ENCODE data around the gene DHX35.

DHX35 gene

DNA sequence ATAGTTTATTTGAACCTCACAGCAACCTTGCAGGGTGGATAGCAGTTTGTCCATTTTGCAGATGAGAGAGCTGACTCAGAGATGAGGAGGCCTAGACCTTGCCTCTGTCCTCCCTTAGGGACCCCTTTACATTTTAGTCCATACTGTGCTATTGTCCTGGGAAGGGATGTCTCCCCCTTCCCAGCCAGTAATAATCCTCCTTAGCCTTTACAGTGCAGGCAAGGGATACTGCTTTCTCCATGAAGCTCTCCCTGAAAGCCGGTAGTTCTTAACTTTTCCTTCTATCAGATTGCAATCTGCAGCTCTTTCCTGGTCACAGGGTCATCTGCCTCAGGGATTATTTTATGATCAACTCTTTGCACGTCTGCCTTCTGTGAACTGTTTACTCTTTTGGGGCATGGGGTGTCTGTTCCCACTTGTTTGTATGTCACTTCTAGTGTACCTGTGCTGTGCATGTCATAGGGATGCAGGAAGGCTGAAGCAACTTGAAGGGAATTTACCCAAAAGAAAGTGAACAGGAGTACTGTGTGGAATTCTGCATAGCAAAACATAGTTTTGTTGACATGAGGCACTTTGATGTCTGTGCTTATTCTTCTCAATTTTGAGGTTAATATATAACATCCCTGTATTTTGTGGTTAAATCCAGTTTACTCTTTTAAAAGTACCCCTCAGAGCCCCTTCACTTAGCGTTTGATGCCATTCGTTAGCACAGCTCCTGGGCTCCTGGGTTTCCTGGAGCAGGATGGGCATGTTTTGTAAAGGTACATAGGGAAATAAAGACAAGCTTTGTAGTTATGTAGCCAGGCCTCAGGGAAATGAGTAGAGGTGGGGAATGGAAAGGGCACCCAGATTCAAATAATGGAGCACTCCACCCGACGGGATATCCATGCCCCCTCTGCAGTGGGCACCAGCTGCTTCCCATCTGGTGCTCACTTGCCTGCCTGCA is 38.1 kb downstream of the DHX35 start:
- Histone ChIP-seq H3K9me3 (ENCODE audit: insufficient read depth, low read length) (no peaks in the 10 kb centered on the region), H3K4me3 (ENCODE audit: insufficient read length, low read depth) (no peak overlapping the region), H3K4me1 (ENCODE audit: insufficient read depth, insufficient read length) (no peaks in the 10 kb centered on the region), H3K36me3 (ENCODE audit: insufficient read depth, insufficient read length, low read length) (peaks cover 87% of the 10 kb centered on the region), H3K27me3 (ENCODE audit: insufficient read depth, insufficient read length) (no peaks in the 10 kb centered on the region), H3K9ac (ENCODE audit: insufficient read length, low read depth) (no peak overlapping the region)
- TF ChIP-seq ZNF274 (IDR thresholded peaks at IDR 0.05; ENCODE audit: low read depth, low read length) (no peak), YY1 (IDR thresholded peaks at IDR 0.05; ENCODE audit: insufficient read depth, insufficient read length) (no peak), SUZ12 (IDR thresholded peaks at IDR 0.05; ENCODE audit: extremely low read depth, insufficient read depth, insufficient read length) (no peak)
- no peak for DNase-seq (ENCODE audit: low read depth, low spot score)

GRCh38 chr20:39004508-39004907 is 42.4 kb downstream of the DHX35 start:
- Histone ChIP-seq H3K4me1 (ENCODE audit: insufficient read depth, insufficient read length) (no peaks in the 10 kb centered on the region), H3K9ac (ENCODE audit: insufficient read length, low read depth) (no peak overlapping the region), H3K9me3 (ENCODE audit: insufficient read depth, low read length) (no peaks in the 10 kb centered on the region), H3K27me3 (ENCODE audit: insufficient read depth, insufficient read length) (no peaks in the 10 kb centered on the region), H3K36me3 (ENCODE audit: insufficient read depth, insufficient read length, low read length) (peaks cover 92% of the 10 kb centered on the region), H3K4me3 (ENCODE audit: insufficient read length, low read depth) (no peak overlapping the region)
- DNase-seq (ENCODE audit: low read depth, low spot score): no peak
- TF ChIP-seq ZNF274 (IDR thresholded peaks at IDR 0.05; ENCODE audit: low read depth, low read length) (no peak), SUZ12 (IDR thresholded peaks at IDR 0.05; ENCODE audit: extremely low read depth, insufficient read depth, insufficient read length) (no peak)

GRCh38 chr20:39009348-39009747 is 47.2 kb downstream of the DHX35 start:
- no peak for DNase-seq (ENCODE audit: low read depth, low spot score)

GRCh38 chr20:39010496-39010895 is 48.4 kb downstream of the DHX35 start:
- Histone ChIP-seq H3K4me1 (ENCODE audit: insufficient read depth, insufficient read length) (peaks cover 5% of the 10 kb centered on the region), H3K27me3 (ENCODE audit: insufficient read depth, insufficient read length) (no peaks in the 10 kb centered on the region), H3K36me3 (ENCODE audit: insufficient read depth, insufficient read length, low read length) (peaks cover 77% of the 10 kb centered on the region), H3K9ac (ENCODE audit: insufficient read length, low read depth) (no peak overlapping the region), H3K9me3 (ENCODE audit: insufficient read depth, low read length) (0 out of 2 replicates have a peak, but pooled peaks cover under 1% of the 10 kb centered on the region), H3K4me3 (ENCODE audit: insufficient read length, low read depth) (no peak overlapping the region)
- no peak for TF ChIP-seq SUZ12 (IDR thresholded peaks at IDR 0.05; ENCODE audit: extremely low read depth, insufficient read depth, insufficient read length)
- TF ChIP-seq YY1 (IDR thresholded peaks at IDR 0.05; ENCODE audit: insufficient read depth, insufficient read length): no peak
- no peak for TF ChIP-seq ZNF274 (IDR thresholded peaks at IDR 0.05; ENCODE audit: low read depth, low read length)
- DNase-seq (ENCODE audit: low read depth, low spot score): peak; percentile 3

More at GRCh38 chr20:39009348-39009747, 47.2 kb downstream of the DHX35 start:
- Histone ChIP-seq H3K27me3 (ENCODE audit: insufficient read depth, insufficient read length) (no peaks in the 10 kb centered on the region), H3K9ac (ENCODE audit: insufficient read length, low read depth) (no peak overlapping the region), H3K36me3 (ENCODE audit: insufficient read depth, insufficient read length, low read length) (peaks cover 76% of the 10 kb centered on the region), H3K9me3 (ENCODE audit: insufficient read depth, low read length) (no peaks in the 10 kb centered on the region), H3K4me3 (ENCODE audit: insufficient read length, low read depth) (no peak overlapping the region), H3K4me1 (ENCODE audit: insufficient read depth, insufficient read length) (peaks cover 5% of the 10 kb centered on the region)
- TF ChIP-seq SUZ12 (IDR thresholded peaks at IDR 0.05; ENCODE audit: extremely low read depth, insufficient read depth, insufficient read length) (no peak), ZNF274 (IDR thresholded peaks at IDR 0.05; ENCODE audit: low read depth, low read length) (no peak), YY1 (IDR thresholded peaks at IDR 0.05; ENCODE audit: insufficient read depth, insufficient read length) (no peak)

DNA sequence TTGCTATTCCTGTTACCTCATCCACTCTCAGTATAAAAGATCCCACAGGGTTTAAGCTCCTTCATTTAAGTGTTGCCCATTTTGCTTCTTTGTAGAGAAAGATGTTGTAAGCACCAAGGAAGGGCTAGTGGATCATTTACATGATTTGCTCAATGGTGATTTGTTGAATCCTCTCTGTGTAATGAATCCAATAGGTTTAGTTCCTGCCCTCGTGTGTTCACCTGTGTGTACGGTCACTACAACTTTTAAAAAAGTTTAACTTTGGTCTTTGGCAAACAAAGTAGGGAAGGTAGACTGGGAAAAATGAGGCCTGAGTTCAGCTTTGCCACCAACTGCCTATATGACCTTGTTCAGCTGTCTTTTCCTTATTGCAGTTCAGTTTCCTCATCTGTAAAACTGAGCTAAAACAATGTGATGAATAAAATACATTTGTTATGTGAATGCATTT is 51.5 kb downstream of the DHX35 start:
- no peak overlapping the region for H3K4me3 ChIP-seq (ENCODE audit: insufficient read length, low read depth)
- H3K36me3 ChIP-seq (ENCODE audit: insufficient read depth, insufficient read length, low read length): peaks cover 74% of the 10 kb centered on the region
- no peak overlapping the region for H3K9ac ChIP-seq (ENCODE audit: insufficient read length, low read depth)

GRCh38 chr20:39016041-39016440 is 53.9 kb downstream of the DHX35 start:
- peaks cover 71% of the 10 kb centered on the region for H3K36me3 ChIP-seq (ENCODE audit: insufficient read depth, insufficient read length, low read length)
- TF ChIP-seq SUZ12 (IDR thresholded peaks at IDR 0.05; ENCODE audit: extremely low read depth, insufficient read depth, insufficient read length): no peak
- no peak for TF ChIP-seq ZNF274 (IDR thresholded peaks at IDR 0.05; ENCODE audit: low read depth, low read length)
- no peak for TF ChIP-seq YY1 (IDR thresholded peaks at IDR 0.05; ENCODE audit: insufficient read depth, insufficient read length)
- peaks cover 16% of the 10 kb centered on the region; the same call in 1 of the 2 replicates for H3K9me3 ChIP-seq (ENCODE audit: insufficient read depth, low read length)
- no peak for DNase-seq (ENCODE audit: low read depth, low spot score)
- no peaks in the 10 kb centered on the region for H3K27me3 ChIP-seq (ENCODE audit: insufficient read depth, insufficient read length)
- H3K4me1 ChIP-seq (ENCODE audit: insufficient read depth, insufficient read length): no peaks in the 10 kb centered on the region
- H3K4me3 ChIP-seq (ENCODE audit: insufficient read length, low read depth): no peak overlapping the region
- H3K9ac ChIP-seq (ENCODE audit: insufficient read length, low read depth): no peak overlapping the region

More for the DNA sequence above, 51.5 kb downstream of the DHX35 start:
- DNase-seq (ENCODE audit: low read depth, low spot score): no peak
- Histone ChIP-seq H3K4me1 (ENCODE audit: insufficient read depth, insufficient read length) (peaks cover 5% of the 10 kb centered on the region), H3K27me3 (ENCODE audit: insufficient read depth, insufficient read length) (no peaks in the 10 kb centered on the region), H3K9me3 (ENCODE audit: insufficient read depth, low read length) (peaks cover 16% of the 10 kb centered on the region; the same call in 1 of the 2 replicates)
- TF ChIP-seq YY1 (IDR thresholded peaks at IDR 0.05; ENCODE audit: insufficient read depth, insufficient read length): no peak
- no peak for TF ChIP-seq SUZ12 (IDR thresholded peaks at IDR 0.05; ENCODE audit: extremely low read depth, insufficient read depth, insufficient read length)
- TF ChIP-seq ZNF274 (IDR thresholded peaks at IDR 0.05; ENCODE audit: low read depth, low read length): no peak

GRCh38 chr20:39016506-39016905 is 54.4 kb downstream of the DHX35 start:
- Histone ChIP-seq H3K4me1 (ENCODE audit: insufficient read depth, insufficient read length) (no peaks in the 10 kb centered on the region), H3K9me3 (ENCODE audit: insufficient read depth, low read length) (peaks cover 16% of the 10 kb centered on the region; the same call in 1 of the 2 replicates), H3K9ac (ENCODE audit: insufficient read length, low read depth) (no peak overlapping the region), H3K27me3 (ENCODE audit: insufficient read depth, insufficient read length) (no peaks in the 10 kb centered on the region), H3K36me3 (ENCODE audit: insufficient read depth, insufficient read length, low read length) (peaks cover 75% of the 10 kb centered on the region), H3K4me3 (ENCODE audit: insufficient read length, low read depth) (no peak overlapping the region)
- DNase-seq (ENCODE audit: low read depth, low spot score): no peak
- no peak for TF ChIP-seq SUZ12 (IDR thresholded peaks at IDR 0.05; ENCODE audit: extremely low read depth, insufficient read depth, insufficient read length)
- TF ChIP-seq YY1 (IDR thresholded peaks at IDR 0.05; ENCODE audit: insufficient read depth, insufficient read length): no peak
- TF ChIP-seq ZNF274 (IDR thresholded peaks at IDR 0.05; ENCODE audit: low read depth, low read length): no peak
